ENCODE data around the gene PADI4.

Gene PADI4

GRCh38 chr1:17307946-17308345 lies at the start of gene PADI4:
Gene PADI4, plus strand, starts transcription at chr1:17308197. Its CDS starts 26 bp downstream, at chr1:17308223.
- no peak for DNase-seq (ENCODE audit: low read depth)

DNA sequence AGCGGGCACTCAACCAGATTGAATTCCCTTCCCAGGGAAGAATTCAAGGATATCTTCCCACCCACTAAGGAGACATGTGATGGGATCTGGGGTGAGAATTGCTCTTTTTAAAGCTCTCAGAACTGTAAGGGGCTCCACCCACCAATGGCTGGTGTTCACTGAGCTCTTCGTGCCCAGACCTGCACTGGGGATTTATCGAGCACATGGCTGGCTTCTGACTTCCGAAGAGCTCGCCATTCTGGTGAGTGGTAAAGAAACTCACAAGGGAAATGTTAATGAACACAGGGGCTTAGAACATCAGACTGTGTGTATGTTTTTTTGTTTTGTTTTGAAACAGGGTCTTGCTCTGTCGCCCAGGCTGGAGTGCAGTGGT lies 49.3 kb upstream of the PADI4 start:
- no peak for DNase-seq (ENCODE audit: low read depth)

- no peak for DNase-seq (ENCODE audit: low read depth)
These were observed 48.6 kb upstream of the PADI4 start for GRCh38 chr1:17259233-17259873.

- no peak for DNase-seq (ENCODE audit: low read depth)
These were observed 47.7 kb upstream of the PADI4 start for GRCh38 chr1:17260264-17260663.

- DNase-seq (ENCODE audit: low read depth) = no peak
These were observed 47.3 kb upstream of the PADI4 start for GRCh38 chr1:17260738-17261137.

DNA sequence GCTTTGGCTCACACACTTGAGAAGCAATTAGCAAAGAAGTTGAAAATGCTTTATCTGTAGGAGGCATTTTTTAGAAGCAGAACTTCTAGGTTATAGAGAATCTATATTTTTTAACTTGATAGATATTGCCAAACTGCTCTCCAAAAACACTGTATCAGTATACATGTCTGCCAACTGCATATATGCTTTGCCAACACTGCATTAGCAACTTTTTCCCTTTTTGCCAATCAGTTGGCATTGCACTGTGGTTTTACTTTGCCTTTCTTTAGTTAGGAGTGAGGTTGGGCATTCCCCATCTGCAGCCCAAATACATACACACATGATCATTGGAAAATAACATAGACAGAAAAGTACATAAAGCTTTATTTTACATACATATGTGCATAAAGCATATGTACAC lies 44.1 kb upstream of the PADI4 start:
- DNase-seq (ENCODE audit: low read depth) = no peak

DNA sequence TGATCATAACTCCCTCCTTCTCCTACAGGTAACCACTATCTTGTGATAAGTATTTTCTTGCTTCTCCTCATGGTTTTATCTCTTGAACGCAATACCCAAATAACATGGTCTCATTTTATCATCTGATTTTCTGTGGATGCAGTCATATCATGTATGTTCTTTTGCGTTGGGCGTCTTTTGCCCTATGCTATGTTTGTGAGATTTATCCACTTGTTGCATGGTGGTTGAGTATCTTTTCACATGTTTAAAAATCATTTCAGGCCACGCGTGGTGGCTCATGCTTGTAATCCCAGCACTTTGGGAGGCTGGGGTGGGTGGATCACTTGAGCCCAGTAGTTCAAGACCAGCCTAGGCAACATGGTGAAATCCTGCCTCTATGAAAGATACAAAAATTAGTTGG lies 43.5 kb upstream of the PADI4 start:
- DNase-seq (ENCODE audit: low read depth) = no peak

- DNase-seq (ENCODE audit: low read depth) = no peak
These were observed 42.8 kb upstream of the PADI4 start for GRCh38 chr1:17265162-17265561.

DNA sequence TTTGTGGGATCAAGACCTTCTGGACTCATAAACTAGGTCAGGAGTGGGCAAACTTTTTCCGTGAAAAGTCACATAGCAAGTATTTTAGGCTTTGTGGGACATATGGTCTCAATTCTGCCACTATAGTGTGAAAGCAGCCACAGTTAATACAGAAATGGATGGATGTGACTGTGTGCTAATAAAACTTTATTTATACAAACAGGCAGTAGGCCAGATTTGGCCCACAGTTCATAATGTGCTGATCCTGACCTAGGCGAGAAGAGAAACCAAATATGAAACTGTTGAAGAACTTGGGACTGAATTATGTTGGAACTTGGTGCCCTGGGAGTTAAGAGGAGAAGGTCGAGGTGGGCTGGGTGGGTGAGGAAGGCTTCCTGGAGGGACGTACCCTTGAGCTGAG lies 42.0 kb upstream of the PADI4 start:
- no peak for DNase-seq (ENCODE audit: low read depth)

- DNase-seq (ENCODE audit: low read depth) = no peak
These were observed 36.9 kb upstream of the PADI4 start for GRCh38 chr1:17270891-17271765.

DNA sequence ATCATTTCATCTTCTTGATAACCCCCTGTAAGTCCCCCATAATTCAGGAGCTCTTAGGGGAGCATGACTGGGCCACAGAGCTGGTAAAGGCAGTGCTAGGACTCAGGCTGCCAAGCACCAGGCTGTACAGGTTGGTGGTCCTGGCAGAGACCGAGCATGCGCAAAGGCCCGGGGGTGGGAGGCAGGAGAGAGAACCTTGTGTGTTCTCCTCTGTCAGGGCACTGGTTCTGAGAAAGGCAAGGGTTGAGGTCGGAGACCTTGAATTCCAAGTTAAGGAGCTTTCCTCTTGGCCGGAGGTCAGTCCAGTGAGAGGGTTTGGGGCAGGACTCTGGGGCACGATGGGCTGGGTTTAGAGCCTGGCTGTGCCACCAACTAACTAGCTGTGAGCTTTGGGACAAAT lies 35.9 kb upstream of the PADI4 start:
- DNase-seq (ENCODE audit: low read depth) = no peak

DNA sequence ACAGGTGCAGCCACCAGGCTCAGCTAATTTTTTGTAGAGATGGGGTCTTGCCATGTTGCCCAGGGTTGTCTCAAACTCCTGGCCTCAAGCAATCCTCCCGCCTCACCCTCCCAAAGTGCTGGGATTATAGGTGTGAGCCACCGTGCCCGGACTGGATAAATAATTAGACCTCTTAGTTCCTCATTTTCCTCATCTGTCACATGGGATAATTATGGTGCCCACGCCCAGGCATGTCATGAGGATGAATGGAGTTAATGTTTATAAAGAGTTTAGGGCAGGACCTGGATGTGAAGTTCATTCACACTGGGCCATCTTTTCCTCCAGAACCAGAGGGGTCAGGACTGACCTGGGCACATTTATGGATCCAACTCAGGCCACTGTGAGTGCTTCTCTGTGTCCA lies 35.4 kb upstream of the PADI4 start:
- DNase-seq (ENCODE audit: low read depth) = no peak

DNA sequence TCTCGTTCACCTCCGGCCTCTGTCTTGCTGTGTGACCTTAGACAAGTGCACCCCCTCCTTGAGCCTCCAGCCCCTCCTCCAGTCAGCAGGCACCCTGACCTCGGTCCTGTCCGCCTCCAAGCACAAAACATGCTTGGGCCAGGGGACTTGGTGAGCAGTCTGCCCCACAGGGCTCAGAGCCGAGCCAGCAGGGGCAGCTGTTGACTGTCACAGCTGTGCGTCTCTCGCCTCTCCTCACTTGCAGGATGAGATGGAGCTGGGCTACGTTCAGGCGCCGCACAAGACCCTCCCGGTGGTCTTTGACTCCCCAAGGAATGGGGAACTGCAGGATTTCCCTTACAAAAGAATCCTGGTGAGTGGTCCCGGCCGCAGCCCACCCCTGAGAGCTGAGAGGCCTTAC lies 34.9 kb upstream of the PADI4 start:
- DNase-seq (ENCODE audit: low read depth) = no peak

DNA sequence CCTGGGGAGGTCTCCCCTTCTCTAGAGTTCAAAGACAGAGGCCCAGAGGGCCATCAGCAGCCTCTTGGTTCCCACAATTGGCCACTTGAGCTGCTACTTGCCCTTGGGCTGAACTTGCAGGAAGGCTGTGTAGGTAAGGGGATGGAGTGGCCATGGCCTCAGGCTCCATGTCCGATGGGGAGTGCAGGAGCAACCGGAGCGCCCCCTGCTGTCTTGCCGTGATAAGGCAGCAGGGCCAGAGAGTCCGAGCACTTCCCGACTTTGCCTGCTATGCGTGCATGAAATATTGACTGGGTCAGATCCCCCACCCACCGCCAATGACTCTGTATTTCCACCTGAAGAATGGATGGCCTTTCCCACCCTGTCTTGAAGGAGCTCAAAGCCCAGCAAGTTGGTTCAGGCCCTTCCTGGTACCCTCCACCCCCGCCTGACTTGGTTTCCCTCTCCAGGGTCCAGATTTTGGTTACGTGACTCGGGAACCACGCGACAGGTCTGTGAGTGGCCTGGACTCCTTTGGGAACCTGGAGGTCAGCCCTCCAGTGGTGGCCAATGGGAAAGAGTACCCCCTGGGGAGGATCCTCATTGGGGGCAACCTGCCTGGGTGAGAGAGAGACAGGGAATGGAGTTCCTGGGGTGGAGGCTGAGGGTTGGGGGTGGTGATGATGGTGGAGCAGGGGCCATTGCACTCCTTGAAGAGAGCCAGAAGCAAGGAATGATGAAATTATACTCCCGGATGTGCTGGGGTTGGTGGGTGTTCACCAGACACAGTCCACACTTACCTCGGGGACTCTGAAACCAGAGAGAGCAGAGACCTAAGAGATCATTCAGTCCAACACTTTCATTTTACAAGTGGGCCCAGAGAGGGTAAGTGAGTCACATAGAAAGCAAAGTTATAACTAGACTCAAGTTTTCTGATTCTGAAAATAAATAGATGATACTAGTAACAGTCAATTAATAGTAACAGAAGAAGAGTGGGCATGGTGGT lies 33.5 kb upstream of the PADI4 start:
- no peak for DNase-seq (ENCODE audit: low read depth)

GRCh38 chr1:17276568-17276967 lies 31.4 kb upstream of the PADI4 start:
- no peak for DNase-seq (ENCODE audit: low read depth)

GRCh38 chr1:17277511-17278159 lies 30.4 kb upstream of the PADI4 start:
- no peak for DNase-seq (ENCODE audit: low read depth)

DNA sequence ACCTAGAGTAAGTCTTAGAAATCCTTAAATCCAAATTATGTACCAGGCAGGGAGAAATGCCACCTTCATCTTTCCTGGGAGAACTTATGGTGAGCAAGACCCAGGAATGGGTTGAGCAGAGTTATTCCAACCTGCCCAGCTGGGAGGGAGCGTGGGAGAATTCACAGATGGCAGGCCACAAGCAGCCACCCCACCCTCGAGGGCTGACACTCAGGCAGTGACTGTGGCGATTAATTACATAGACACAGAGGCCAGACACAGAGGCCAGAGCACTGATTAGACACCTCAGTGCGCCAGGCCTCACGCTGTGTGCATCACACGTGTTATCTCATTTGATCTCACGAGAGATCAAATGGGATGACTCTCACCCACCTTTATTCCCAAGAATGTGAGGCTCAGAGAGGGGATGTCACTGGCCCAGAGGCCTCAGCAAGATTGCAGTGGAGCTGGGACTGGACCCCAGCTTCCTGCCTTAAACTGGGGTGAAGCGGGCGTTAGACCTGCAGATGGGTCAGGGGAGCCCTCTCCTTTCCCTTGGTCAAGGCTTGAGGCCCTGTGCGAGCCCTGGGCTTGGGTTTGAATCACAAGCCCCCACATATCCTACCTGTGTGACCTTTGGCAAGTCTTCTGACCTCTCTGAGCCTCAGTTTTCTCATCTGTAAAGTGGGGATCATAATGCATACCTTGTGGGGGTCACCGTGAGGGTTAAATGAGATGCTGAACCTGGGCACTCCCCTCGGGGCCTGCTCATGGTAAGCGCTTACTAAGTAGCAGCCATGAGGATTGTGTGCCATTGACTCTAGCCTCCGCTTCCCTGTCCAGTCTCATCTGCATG lies 28.8 kb upstream of the PADI4 start:
- no peak for DNase-seq (ENCODE audit: low read depth)

DNA sequence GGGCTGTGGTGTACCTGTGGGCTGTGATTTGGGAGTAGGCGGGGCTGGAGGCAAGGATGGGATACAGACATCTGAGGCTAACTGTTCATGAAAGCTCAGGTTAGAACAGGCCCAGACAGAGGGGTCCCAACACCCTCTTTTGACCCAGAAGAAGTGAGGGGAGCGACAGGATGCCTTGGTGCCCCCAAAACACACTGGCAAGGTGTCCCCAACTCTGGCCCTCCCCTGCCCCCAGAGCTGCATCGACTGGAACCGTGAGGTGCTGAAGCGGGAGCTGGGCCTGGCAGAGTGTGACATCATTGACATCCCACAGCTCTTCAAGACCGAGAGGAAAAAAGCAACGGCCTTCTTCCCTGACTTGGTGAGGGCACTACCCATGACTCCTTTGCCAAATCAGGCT lies 27.6 kb upstream of the PADI4 start:
- DNase-seq (ENCODE audit: low read depth) = no peak

DNA sequence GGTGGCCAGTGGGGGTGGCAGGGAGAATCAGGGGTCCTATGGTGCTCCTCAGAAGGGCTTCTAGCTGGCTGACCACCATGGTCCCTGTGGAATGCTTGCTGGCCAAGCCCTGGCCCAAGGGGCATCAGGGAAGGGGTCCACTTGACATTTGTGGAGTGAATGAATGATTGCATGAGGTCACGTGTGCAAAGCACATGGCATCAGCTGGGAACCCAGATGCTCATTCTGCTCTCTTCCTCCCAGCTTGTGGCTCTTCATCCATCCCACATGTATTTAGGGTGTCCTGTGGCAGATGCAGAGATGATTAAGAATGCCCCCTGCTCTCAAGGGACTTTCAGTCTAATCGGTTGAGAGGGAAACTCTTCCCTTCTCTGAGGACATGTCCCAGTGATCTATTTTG lies 27.1 kb upstream of the PADI4 start:
- no peak for DNase-seq (ENCODE audit: low read depth)

- DNase-seq (ENCODE audit: low read depth) = no peak
These were observed 26.2 kb upstream of the PADI4 start for GRCh38 chr1:17281775-17282181.

GRCh38 chr1:17282836-17283235 lies 25.2 kb upstream of the PADI4 start:
- no peak for DNase-seq (ENCODE audit: low read depth)
